PC-3 (cell line): ENCODE measurements around the gene PURA.
A peak's percentile ranks its signal among the peaks of the same experiment; 100 is the strongest.

Experiments used
- EZH2phosphoT487 ChIP-seq: fragments of 300-600 bp; sonication (generic); IDR thresholded peaks from 2 replicates; pipeline ENCODE4 v1.6.1; 2018; ENCODE audit warnings: mild to moderate bottlenecking, antibody characterized with exemption, low read length, borderline replicate concordance
- TF ChIP-seq, protein P1 (sequence below): fragments of 300-600 bp; sonication (generic); conservative IDR thresholded peaks from 2 replicates; pipeline ENCODE4 v1.5.1; 2017; ENCODE audit warnings: antibody characterized with exemption, low read depth, mild to moderate bottlenecking, low read length

DNA sequence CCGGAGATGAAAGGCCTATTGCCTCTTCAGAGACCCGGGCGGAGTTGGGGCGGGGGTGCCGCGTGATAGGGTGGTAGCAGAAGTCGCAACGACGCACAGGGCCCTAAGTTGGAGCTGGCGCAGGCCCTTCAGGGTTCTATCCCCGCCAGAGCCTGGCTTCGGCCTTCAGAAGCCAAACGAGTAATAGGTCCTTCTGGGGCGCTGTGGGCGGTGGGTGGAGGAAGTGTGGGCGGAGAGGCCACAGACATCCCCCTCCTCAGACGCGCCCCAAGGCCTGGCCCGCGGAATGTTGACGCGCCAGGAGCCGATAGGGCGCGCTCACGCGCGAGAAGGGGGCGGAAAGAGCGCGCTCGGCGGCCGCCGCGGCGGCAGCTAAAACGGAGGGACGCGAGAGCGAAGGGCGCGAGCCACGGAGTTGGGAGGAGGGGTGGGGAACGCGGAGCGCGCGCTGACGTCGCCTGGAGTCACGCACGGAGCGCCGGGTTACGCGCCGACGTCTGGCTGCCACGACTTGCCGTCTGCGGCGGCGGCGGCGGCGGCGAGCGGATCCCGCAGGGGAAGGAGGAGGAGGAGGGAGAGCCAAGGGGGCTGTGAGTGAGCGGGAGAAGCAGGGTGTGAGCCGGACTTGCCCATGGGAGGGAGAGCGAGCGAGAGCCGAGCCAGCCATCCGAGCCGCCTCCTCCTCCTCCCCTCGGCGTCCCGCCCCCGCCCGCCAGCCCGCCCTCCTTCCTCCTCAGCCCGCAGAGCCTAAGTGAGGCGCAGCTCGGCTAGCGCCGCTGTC is 6.4 kb upstream of the PURA start:
- TF ChIP-seq, protein P1, sequence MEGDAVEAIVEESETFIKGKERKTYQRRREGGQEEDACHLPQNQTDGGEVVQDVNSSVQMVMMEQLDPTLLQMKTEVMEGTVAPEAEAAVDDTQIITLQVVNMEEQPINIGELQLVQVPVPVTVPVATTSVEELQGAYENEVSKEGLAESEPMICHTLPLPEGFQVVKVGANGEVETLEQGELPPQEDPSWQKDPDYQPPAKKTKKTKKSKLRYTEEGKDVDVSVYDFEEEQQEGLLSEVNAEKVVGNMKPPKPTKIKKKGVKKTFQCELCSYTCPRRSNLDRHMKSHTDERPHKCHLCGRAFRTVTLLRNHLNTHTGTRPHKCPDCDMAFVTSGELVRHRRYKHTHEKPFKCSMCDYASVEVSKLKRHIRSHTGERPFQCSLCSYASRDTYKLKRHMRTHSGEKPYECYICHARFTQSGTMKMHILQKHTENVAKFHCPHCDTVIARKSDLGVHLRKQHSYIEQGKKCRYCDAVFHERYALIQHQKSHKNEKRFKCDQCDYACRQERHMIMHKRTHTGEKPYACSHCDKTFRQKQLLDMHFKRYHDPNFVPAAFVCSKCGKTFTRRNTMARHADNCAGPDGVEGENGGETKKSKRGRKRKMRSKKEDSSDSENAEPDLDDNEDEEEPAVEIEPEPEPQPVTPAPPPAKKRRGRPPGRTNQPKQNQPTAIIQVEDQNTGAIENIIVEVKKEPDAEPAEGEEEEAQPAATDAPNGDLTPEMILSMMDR = peak; percentile 24
- TF ChIP-seq EZH2phosphoT487 = no peak
